Measurements from ENCODE around the gene ARFGEF2.

The ARFGEF2 gene

GRCh38 chr20:48952656-48953055 is 31.1 kb downstream of the ARFGEF2 start:
- H3K4me3 ChIP-seq (ENCODE audit: low read depth, low read length): no peak overlapping the region
- no peak for TF ChIP-seq CTCF (IDR thresholded peaks at IDR 0.05; ENCODE audit: borderline replicate concordance, insufficient read depth, low read depth, low read length)

DNA sequence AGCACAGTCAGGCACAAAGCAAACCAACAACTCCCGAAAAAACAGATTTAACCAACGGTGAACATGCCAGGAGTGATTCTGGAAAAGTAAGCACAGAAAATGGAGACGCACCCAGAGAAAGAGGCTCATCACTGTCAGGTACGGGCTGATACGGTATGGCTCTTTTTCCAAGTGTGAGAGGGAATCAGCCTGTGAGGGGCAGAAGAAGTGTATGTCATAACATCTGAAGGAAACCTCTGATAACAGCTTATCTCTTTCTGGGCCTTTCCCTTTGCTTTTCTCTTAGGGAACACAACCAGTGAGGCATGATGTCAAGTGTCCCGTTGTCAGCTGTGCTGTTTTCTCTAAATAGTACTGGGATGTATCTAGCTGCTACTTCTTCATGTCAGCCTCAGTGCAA is 32.1 kb downstream of the ARFGEF2 start:
- no peak overlapping the region for H3K4me3 ChIP-seq (ENCODE audit: low read depth, low read length)
- TF ChIP-seq CTCF (IDR thresholded peaks at IDR 0.05; ENCODE audit: borderline replicate concordance, insufficient read depth, low read depth, low read length): no peak

DNA sequence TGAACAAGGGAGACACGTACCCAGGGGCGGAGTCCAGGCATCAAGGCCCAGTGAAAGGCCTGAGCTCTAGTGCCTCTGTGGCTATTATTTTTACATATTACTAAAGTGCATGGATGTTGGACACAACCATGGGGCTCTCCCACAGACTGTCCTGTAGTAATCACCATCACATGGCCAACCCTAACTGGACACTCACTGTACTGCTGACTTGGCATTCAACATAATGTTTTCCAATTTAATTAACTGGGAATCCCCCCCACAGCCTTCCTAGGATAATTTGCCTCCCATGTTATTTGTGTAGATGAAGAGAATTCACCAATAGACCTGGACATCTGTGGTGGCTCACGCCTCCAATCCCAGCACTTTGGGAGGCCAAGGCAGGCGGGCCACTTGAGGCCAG is 34.5 kb downstream of the ARFGEF2 start:
- TF ChIP-seq CTCF (IDR thresholded peaks at IDR 0.05; ENCODE audit: borderline replicate concordance, insufficient read depth, low read depth, low read length): no peak
- H3K4me3 ChIP-seq (ENCODE audit: low read depth, low read length): no peak overlapping the region

GRCh38 chr20:48957053-48957481 is 35.6 kb downstream of the ARFGEF2 start:
- no peak for TF ChIP-seq CTCF (IDR thresholded peaks at IDR 0.05; ENCODE audit: borderline replicate concordance, insufficient read depth, low read depth, low read length)
- no peak overlapping the region for H3K4me3 ChIP-seq (ENCODE audit: low read depth, low read length)

DNA sequence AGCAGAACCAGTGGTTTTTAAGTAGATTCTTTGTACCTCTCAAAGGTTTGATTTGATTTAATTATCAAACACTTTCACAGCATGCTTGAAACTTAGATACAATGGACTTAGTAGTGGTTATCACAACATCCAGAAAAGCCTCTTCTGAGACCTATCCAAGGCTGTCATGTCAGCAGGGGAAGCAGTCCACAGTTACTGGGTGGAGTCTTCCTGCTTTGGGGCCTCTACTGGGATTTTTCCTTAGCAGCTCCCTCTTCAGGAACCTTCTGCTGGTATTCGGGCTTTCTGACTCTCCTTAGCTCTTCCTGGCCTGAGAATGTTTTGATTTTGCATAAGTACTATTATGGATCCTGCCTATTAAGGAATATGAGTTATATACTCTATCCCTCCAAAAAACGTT is 36.0 kb downstream of the ARFGEF2 start:
- TF ChIP-seq CTCF (IDR thresholded peaks at IDR 0.05; ENCODE audit: borderline replicate concordance, insufficient read depth, low read depth, low read length): no peak
- H3K4me3 ChIP-seq (ENCODE audit: low read depth, low read length): no peak overlapping the region

GRCh38 chr20:48958743-48959142 is 37.2 kb downstream of the ARFGEF2 start:
- H3K4me3 ChIP-seq (ENCODE audit: low read depth, low read length): no peak overlapping the region
- TF ChIP-seq CTCF (IDR thresholded peaks at IDR 0.05; ENCODE audit: borderline replicate concordance, insufficient read depth, low read depth, low read length): no peak

- TF ChIP-seq CTCF (IDR thresholded peaks at IDR 0.05; ENCODE audit: borderline replicate concordance, insufficient read depth, low read depth, low read length): no peak
- H3K4me3 ChIP-seq (ENCODE audit: low read depth, low read length): no peak overlapping the region
These were observed 38.5 kb downstream of the ARFGEF2 start for GRCh38 chr20:48959899-48960550.

Data from GM12875 (cell line).